Measurements from ENCODE around the gene TLN1. TPM values are rescaled to one million over a fixed set of nuclear protein-coding genes. Genes with fewer than 3 reads are reported as not detected.
A peak's percentile ranks its signal among the peaks of the same experiment; 100 is the strongest.

Gene TLN1
- total RNA-seq, 4 donors from 2014 or later, result 126 to 179 (median 152) TPM

GRCh38 chr9:35657546-35658136 lies 74.4 kb downstream of the TLN1 start, which contains the start of gene RMRP:
RMRP (minus strand) TSS chr9:35658019.
- Histone ChIP-seq H3K4me1 (peaks cover 45% of the 10 kb centered on the region), H3K4me3 (peak within 1 kb of the TSS; percentile 83), H3K36me3 (peaks cover 4% of the 10 kb centered on the region), H3K27ac (peak within 1 kb of the TSS; percentile 98), H3K27me3 (no peaks in the 10 kb centered on the region), H3K9me3 (no peaks in the 10 kb centered on the region)
- under 1% methylated on average over 20 of the region's 42 CpGs for WGBS
- TF ChIP-seq POLR2A (IDR thresholded peaks at IDR 0.05) (no peak), EP300 (IDR thresholded peaks at IDR 0.05) (peak; percentile 94), POLR2AphosphoS5 (IDR thresholded peaks at IDR 0.05) (peak in 2 of 3 donors; percentile 66 to 97)
- TF ChIP-seq, protein P1, sequence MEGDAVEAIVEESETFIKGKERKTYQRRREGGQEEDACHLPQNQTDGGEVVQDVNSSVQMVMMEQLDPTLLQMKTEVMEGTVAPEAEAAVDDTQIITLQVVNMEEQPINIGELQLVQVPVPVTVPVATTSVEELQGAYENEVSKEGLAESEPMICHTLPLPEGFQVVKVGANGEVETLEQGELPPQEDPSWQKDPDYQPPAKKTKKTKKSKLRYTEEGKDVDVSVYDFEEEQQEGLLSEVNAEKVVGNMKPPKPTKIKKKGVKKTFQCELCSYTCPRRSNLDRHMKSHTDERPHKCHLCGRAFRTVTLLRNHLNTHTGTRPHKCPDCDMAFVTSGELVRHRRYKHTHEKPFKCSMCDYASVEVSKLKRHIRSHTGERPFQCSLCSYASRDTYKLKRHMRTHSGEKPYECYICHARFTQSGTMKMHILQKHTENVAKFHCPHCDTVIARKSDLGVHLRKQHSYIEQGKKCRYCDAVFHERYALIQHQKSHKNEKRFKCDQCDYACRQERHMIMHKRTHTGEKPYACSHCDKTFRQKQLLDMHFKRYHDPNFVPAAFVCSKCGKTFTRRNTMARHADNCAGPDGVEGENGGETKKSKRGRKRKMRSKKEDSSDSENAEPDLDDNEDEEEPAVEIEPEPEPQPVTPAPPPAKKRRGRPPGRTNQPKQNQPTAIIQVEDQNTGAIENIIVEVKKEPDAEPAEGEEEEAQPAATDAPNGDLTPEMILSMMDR (IDR thresholded peaks at IDR 0.05), result peak in 1 of 2 donors; percentile 37
- peak; percentile 98 to 99 for DNase-seq (ENCODE audit: low spot score in 2 of 2)

DNA sequence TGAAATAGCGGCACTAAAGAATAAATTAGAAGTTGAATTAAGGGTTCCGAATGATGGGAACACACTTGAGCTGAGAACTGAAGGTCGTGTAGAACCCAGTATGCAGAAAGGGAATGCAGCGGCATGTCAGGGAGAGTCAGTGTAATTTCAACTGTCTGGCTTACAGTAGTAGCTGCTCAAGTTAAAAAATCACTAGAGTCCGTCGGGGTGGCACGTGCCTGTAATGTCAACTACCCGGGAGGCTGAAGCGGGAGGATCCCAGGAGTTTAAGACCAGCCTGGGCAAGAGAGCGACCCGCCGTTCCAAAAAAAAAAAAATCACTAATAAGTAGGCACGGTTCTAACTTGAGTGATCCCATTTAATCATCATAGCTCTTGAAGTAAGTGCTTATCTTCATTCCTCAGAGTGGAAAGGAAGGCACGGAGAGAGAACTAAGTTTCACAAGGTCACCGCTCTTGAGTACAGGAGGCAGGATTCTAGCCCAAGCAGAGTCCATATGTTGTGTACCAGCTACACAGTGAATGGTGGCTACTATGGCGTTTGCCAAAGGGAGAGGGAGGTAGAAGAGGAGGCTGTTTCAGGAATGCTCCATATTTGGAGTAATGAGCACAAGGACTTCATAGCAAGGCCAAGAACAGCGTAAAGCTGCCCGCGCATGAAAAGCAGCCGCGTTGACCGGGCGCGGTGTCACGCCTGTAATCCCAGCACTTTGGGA lies 75.0 kb downstream of the TLN1 start:
- no peak for DNase-seq (ENCODE audit: low spot score in 2 of 2)
- TF ChIP-seq, protein P1 (IDR thresholded peaks at IDR 0.05), result no peak
- no peak for TF ChIP-seq POLR2AphosphoS5 (IDR thresholded peaks at IDR 0.05)
- TF ChIP-seq POLR2A (IDR thresholded peaks at IDR 0.05), result no peak
- TF ChIP-seq EP300 (IDR thresholded peaks at IDR 0.05), result no peak
- H3K36me3 ChIP-seq, result peaks cover 4% of the 10 kb centered on the region
- no peaks in the 10 kb centered on the region for H3K27me3 ChIP-seq
- H3K4me1 ChIP-seq, result peaks cover 47% of the 10 kb centered on the region
- peak overlapping the region; percentile 98 for H3K27ac ChIP-seq
- WGBS, result 19% methylated on average over 25 of the region's 25 CpGs
- H3K9me3 ChIP-seq, result no peaks in the 10 kb centered on the region
- peak overlapping the region; percentile 83 for H3K4me3 ChIP-seq

- Histone ChIP-seq H3K27ac (no peak overlapping the region), H3K4me1 (peaks cover 43% of the 10 kb centered on the region), H3K9me3 (no peaks in the 10 kb centered on the region), H3K27me3 (no peaks in the 10 kb centered on the region), H3K36me3 (peaks cover 4% of the 10 kb centered on the region), H3K4me3 (no peak overlapping the region)
- TF ChIP-seq EP300 (IDR thresholded peaks at IDR 0.05) (no peak), POLR2AphosphoS5 (IDR thresholded peaks at IDR 0.05) (no peak), POLR2A (IDR thresholded peaks at IDR 0.05) (no peak)
- TF ChIP-seq, protein P1 (IDR thresholded peaks at IDR 0.05), result no peak
- no peak for DNase-seq (ENCODE audit: low spot score in 2 of 2)
- WGBS, result 86% methylated on average over 17 of the region's 17 CpGs
Observed at GRCh38 chr9:35656348-35656747, 75.6 kb downstream of the TLN1 start.

DNA sequence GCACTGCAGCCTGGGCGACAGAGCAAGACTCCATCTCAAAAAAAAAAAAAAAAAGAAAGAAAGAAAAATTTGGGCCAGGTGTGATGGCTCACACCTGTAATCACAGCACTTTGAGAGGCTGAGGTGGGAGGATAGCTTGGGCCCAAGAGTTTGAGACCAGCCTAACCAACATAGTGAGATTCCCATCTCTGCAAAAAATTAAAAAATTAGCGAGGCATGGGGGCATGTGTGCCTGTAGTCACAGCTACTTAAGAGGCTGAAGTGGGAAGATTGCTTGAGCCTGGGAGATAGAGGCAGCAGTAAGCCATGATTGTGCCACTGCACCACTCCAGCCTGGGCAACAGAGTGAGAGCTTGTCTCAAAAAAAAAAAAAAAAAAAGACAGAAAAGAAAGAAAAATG lies 78.4 kb downstream of the TLN1 start:
- DNase-seq (ENCODE audit: low spot score in 2 of 2), result peak in 1 of 2 donors; percentile 1
- H3K4me3 ChIP-seq, result no peak overlapping the region
- WGBS, result 92% methylated on average over 2 of the region's 2 CpGs

More for the DNA sequence above, 78.4 kb downstream of the TLN1 start:
- H3K4me1 ChIP-seq, result peaks cover 28% of the 10 kb centered on the region
- TF ChIP-seq, protein P1 (IDR thresholded peaks at IDR 0.05), result no peak
- no peak for TF ChIP-seq POLR2AphosphoS5 (IDR thresholded peaks at IDR 0.05)
- no peak for TF ChIP-seq POLR2A (IDR thresholded peaks at IDR 0.05)
- no peak for TF ChIP-seq EP300 (IDR thresholded peaks at IDR 0.05)
- no peaks in the 10 kb centered on the region for H3K9me3 ChIP-seq
- H3K27ac ChIP-seq, result no peak overlapping the region
- H3K36me3 ChIP-seq, result no peaks in the 10 kb centered on the region
- H3K27me3 ChIP-seq, result no peaks in the 10 kb centered on the region

All from suprapubic skin (tissue), 4 donors.